SK-N-SH treated with all-trans-retinoic acid at 6 μM for 48 hours (cell line): ENCODE data around the gene SHB.

Source experiments
- ATAC-seq: fragments of 200-7000 bp; cut with Tn5 transposase; 3 replicates; pipeline ENCODE4 v1.9.1; 2020; ENCODE audit warnings: mild to moderate bottlenecking, moderate library complexity
- ARNTL ChIP-seq: fragments of 450-650 bp; formaldehyde crosslinking; IDR thresholded peaks from 2 replicates; pipeline ENCODE4 v1.5.0; 2020; ENCODE audit warnings: low read depth, mild to moderate bottlenecking, moderate library complexity, borderline replicate concordance
- BACH2 ChIP-seq: fragments of 250-450 bp; sonication (Bioruptor Pico); IDR thresholded peaks from 2 replicates; pipeline ENCODE4 v1.9.0; 2021; ENCODE audit warnings: mild to moderate bottlenecking, borderline replicate concordance
- ESRRG ChIP-seq: fragments of 250-450 bp; sonication (Bioruptor Pico); IDR thresholded peaks from 2 replicates; pipeline ENCODE4 v1.6.1; 2021; ENCODE audit warnings: mild to moderate bottlenecking
- GLIS3 ChIP-seq: fragments of 250-450 bp; sonication (Bioruptor Pico); IDR thresholded peaks from 2 replicates; pipeline ENCODE4 v1.5.0; 2020; ENCODE audit warnings: mild to moderate bottlenecking, moderate library complexity
- ISL1 ChIP-seq: fragments of 250-450 bp; sonication (Bioruptor Pico); IDR thresholded peaks from 2 replicates; pipeline ENCODE4 v2.1.2; 2022; ENCODE audit warnings: mild to moderate bottlenecking, moderate library complexity
- OSR1 ChIP-seq: fragments of 250-450 bp; sonication (Bioruptor Pico); IDR thresholded peaks from 2 replicates; pipeline ENCODE4 v1.8.0; 2022; ENCODE audit warnings: moderate library complexity, mild to moderate bottlenecking, inconsistent platforms
- PPARA ChIP-seq: fragments of 250-450 bp; sonication (Bioruptor Pico); IDR thresholded peaks from 2 replicates; pipeline ENCODE4 v1.5.0; 2020; ENCODE audit warnings: mild to moderate bottlenecking, borderline replicate concordance
- RARB ChIP-seq: fragments of 250-450 bp; sonication (Bioruptor Pico); IDR thresholded peaks from 2 replicates; pipeline ENCODE4 v1.8.0; 2021; ENCODE audit warnings: mild to moderate bottlenecking, moderate library complexity
- SNAI2 ChIP-seq: fragments of 250-450 bp; sonication (Bioruptor Pico); IDR thresholded peaks from 2 replicates; pipeline ENCODE4 v1.5.0; 2020; ENCODE audit warnings: mild to moderate bottlenecking, moderate library complexity
- TCF4 ChIP-seq: fragments of 250-450 bp; sonication (Bioruptor Pico); IDR thresholded peaks from 2 replicates; pipeline ENCODE4 v1.8.0; 2021; ENCODE audit warnings: mild to moderate bottlenecking, moderate library complexity, borderline replicate concordance
- TOX ChIP-seq: fragments of 250-450 bp; sonication (Bioruptor Pico); IDR thresholded peaks from 2 replicates; pipeline ENCODE4 v1.8.0; 2021; ENCODE audit warnings: mild to moderate bottlenecking, moderate library complexity, borderline replicate concordance
- ZC3H10 ChIP-seq: fragments of 250-450 bp; sonication (Bioruptor Pico); IDR thresholded peaks from 2 replicates; pipeline ENCODE4 v1.5.1; 2021; ENCODE audit warnings: mild to moderate bottlenecking, moderate library complexity
- ZFP3 ChIP-seq: fragments of 250-450 bp; sonication (Bioruptor Pico); IDR thresholded peaks from 2 replicates; pipeline ENCODE4 v1.5.0; 2020; ENCODE audit warnings: mild to moderate bottlenecking, moderate library complexity
- ZFP30 ChIP-seq: fragments of 450-650 bp; formaldehyde crosslinking; IDR thresholded peaks from 2 replicates; pipeline ENCODE4 v1.5.0; 2022; ENCODE audit warnings: mild to moderate bottlenecking, moderate library complexity
- ZNF565 ChIP-seq: fragments of 450-650 bp; formaldehyde crosslinking; conservative IDR thresholded peaks from 2 replicates; pipeline ENCODE4 v1.5.0; 2020; ENCODE audit warnings: low read depth, mild to moderate bottlenecking, moderate library complexity
- ZNF8 ChIP-seq: fragments of 450-650 bp; formaldehyde crosslinking; IDR thresholded peaks from 2 replicates; pipeline ENCODE4 v1.5.0; 2020; ENCODE audit warnings: mild to moderate bottlenecking, moderate library complexity
- TF ChIP-seq, protein P1 (sequence below): fragments of 250-450 bp; sonication (Bioruptor Pico); IDR thresholded peaks from 2 replicates; pipeline ENCODE4 v1.8.0; 2020; ENCODE audit warnings: mild to moderate bottlenecking, moderate library complexity, borderline replicate concordance
- TF ChIP-seq, protein P2 (sequence below): fragments of 250-450 bp; sonication (Bioruptor Pico); IDR thresholded peaks from 2 replicates; pipeline ENCODE4 v1.5.1; 2021; ENCODE audit warnings: mild to moderate bottlenecking, moderate library complexity
- TF ChIP-seq, protein P3 (sequence below): fragments of 250-450 bp; sonication (Bioruptor Pico); IDR thresholded peaks from 2 replicates; pipeline ENCODE4 v1.5.0; 2020; ENCODE audit warnings: mild to moderate bottlenecking, moderate library complexity
- TF ChIP-seq, protein P4 (sequence below): fragments of 250-450 bp; sonication (Bioruptor Pico); IDR thresholded peaks from 2 replicates; pipeline ENCODE4 v1.5.1; 2020; ENCODE audit warnings: low read depth, mild to moderate bottlenecking, moderate library complexity
- TF ChIP-seq, protein P5 (sequence below): fragments of 250-450 bp; sonication (Bioruptor Pico); IDR thresholded peaks from 2 replicates; pipeline ENCODE4 v1.8.0; 2021; ENCODE audit warnings: low read depth, mild to moderate bottlenecking, moderate library complexity, borderline replicate concordance

Gene SHB

DNA sequence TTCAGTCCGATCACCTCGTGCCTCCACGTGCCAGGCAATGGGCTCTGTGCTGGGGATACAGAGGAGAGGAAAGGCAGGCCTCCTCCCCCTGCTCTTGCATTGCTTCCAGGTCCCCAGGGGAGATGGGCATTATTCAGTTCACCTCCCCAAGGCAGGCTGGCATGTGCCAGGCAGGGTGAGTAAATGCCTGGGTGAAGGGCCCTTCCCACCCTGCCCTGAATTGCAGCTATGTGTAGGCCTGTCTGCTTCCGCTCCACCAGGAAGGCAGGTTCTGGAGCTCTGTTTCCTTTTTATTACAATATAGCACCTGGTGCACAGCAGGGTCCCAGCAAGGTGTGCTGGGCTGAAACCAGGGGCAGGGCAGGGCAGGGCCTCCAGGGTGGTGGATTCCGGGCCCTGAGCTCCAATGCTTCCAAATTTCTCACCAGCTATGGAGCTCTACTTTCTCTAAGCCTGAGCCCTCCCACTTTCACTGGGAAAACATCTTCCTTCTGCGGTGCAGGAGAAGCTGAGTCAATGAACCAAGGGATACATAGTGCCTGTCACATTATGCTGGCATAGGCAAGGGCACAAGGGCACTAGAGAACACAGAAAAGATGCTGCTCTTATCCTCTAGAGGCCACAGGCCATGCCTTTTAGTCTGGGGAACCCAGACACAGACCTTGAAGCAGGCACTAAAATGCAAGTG, 42.0 kb downstream of the SHB start:
- ATAC-seq, result no peak; the same call in 2 of the 3 replicates
- TF ChIP-seq, protein P1, sequence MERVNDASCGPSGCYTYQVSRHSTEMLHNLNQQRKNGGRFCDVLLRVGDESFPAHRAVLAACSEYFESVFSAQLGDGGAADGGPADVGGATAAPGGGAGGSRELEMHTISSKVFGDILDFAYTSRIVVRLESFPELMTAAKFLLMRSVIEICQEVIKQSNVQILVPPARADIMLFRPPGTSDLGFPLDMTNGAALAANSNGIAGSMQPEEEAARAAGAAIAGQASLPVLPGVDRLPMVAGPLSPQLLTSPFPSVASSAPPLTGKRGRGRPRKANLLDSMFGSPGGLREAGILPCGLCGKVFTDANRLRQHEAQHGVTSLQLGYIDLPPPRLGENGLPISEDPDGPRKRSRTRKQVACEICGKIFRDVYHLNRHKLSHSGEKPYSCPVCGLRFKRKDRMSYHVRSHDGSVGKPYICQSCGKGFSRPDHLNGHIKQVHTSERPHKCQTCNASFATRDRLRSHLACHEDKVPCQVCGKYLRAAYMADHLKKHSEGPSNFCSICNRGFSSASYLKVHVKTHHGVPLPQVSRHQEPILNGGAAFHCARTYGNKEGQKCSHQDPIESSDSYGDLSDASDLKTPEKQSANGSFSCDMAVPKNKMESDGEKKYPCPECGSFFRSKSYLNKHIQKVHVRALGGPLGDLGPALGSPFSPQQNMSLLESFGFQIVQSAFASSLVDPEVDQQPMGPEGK (CRISPR knock-in tag), result no peak
- TF ChIP-seq ZFP3 (no peak), ARNTL (CRISPR knock-in tag) (no peak)

DNA sequence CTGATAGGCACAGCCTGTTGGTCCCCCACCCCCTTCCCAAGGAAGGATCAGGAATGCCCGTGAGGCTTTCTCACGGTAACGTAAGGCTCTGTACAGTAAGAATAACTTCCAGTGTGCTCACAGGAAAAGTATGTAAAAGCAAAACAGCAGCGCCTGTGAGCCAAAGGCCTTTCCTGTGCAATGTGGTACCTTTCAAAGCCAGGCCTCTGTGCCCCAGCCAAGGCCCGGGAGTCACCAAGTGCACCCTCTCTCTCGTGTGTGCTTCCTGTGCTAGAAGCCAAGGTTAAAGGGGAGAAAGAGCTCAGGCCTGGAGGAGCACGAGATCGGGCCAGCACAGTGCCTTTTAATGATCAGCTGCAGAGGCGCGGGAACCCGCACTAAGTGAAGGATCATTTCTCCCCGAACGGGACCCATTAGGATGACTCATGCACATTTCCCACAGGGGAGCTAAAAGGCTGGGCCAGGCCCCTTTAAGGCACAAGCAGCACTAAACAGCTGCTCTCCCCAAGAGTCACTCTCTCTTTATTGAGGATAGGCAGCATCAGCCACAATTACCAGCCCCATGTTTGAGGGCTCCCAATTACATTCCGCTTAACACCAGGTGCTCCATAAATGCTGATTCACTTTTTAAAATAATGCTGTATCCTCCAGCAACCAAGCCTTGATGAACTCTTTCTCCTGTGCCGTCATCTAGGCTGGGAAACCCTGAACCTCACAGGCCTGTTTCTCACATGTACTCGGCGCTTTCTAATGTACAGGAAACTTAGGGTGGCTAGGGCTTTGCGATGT, 42.8 kb downstream of the SHB start:
- TF ChIP-seq ESRRG (no peak), OSR1 (CRISPR knock-in tag) (no peak), ISL1 (CRISPR knock-in tag) (peak; percentile 71), TOX (CRISPR knock-in tag) (no peak), ZC3H10 (CRISPR knock-in tag) (no peak), RARB (CRISPR knock-in tag) (no peak), TCF4 (no peak)
- TF ChIP-seq, protein P2, sequence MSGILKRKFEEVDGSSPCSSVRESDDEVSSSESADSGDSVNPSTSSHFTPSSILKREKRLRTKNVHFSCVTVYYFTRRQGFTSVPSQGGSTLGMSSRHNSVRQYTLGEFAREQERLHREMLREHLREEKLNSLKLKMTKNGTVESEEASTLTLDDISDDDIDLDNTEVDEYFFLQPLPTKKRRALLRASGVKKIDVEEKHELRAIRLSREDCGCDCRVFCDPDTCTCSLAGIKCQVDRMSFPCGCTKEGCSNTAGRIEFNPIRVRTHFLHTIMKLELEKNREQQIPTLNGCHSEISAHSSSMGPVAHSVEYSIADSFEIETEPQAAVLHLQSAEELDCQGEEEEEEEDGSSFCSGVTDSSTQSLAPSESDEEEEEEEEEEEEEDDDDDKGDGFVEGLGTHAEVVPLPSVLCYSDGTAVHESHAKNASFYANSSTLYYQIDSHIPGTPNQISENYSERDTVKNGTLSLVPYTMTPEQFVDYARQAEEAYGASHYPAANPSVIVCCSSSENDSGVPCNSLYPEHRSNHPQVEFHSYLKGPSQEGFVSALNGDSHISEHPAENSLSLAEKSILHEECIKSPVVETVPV (CRISPR knock-in tag), result 0 out of 2 replicates have a peak, but pooled peaks have one; percentile 10
- TF ChIP-seq, protein P3, sequence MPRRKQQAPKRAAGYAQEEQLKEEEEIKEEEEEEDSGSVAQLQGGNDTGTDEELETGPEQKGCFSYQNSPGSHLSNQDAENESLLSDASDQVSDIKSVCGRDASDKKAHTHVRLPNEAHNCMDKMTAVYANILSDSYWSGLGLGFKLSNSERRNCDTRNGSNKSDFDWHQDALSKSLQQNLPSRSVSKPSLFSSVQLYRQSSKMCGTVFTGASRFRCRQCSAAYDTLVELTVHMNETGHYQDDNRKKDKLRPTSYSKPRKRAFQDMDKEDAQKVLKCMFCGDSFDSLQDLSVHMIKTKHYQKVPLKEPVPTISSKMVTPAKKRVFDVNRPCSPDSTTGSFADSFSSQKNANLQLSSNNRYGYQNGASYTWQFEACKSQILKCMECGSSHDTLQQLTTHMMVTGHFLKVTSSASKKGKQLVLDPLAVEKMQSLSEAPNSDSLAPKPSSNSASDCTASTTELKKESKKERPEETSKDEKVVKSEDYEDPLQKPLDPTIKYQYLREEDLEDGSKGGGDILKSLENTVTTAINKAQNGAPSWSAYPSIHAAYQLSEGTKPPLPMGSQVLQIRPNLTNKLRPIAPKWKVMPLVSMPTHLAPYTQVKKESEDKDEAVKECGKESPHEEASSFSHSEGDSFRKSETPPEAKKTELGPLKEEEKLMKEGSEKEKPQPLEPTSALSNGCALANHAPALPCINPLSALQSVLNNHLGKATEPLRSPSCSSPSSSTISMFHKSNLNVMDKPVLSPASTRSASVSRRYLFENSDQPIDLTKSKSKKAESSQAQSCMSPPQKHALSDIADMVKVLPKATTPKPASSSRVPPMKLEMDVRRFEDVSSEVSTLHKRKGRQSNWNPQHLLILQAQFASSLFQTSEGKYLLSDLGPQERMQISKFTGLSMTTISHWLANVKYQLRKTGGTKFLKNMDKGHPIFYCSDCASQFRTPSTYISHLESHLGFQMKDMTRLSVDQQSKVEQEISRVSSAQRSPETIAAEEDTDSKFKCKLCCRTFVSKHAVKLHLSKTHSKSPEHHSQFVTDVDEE (CRISPR knock-in tag), result no peak
- TF ChIP-seq, protein P4, sequence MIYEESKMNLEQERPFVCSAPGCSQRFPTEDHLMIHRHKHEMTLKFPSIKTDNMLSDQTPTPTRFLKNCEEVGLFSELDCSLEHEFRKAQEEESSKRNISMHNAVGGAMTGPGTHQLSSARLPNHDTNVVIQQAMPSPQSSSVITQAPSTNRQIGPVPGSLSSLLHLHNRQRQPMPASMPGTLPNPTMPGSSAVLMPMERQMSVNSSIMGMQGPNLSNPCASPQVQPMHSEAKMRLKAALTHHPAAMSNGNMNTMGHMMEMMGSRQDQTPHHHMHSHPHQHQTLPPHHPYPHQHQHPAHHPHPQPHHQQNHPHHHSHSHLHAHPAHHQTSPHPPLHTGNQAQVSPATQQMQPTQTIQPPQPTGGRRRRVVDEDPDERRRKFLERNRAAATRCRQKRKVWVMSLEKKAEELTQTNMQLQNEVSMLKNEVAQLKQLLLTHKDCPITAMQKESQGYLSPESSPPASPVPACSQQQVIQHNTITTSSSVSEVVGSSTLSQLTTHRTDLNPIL (CRISPR knock-in tag), result no peak; the same call in 1 of the 2 replicates

DNA sequence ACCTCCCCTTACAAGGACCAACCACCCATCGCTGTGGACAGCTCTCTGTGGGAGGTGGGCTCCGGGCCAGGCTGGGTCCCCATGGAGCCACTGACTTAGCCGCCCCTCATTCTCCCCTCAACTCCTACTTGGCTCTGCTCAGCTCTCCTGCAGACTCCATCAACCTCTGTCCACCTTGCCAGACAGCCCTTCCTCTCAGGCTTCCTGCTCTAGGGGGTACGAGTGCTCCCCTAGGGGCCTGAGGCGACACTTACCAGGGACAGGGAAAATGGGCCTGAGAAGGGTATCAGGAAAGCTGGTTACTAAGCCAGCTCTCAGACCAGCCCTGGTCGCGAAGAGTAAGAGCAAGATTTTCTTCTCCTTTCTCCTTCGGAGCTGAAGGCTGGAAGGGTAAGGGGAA, 43.9 kb downstream of the SHB start:
- ATAC-seq, result no peak
- TF ChIP-seq GLIS3 (CRISPR knock-in tag), result no peak
- TF ChIP-seq ZC3H10 (CRISPR knock-in tag), result no peak
- TF ChIP-seq PPARA, result no peak
- TF ChIP-seq, protein P5, sequence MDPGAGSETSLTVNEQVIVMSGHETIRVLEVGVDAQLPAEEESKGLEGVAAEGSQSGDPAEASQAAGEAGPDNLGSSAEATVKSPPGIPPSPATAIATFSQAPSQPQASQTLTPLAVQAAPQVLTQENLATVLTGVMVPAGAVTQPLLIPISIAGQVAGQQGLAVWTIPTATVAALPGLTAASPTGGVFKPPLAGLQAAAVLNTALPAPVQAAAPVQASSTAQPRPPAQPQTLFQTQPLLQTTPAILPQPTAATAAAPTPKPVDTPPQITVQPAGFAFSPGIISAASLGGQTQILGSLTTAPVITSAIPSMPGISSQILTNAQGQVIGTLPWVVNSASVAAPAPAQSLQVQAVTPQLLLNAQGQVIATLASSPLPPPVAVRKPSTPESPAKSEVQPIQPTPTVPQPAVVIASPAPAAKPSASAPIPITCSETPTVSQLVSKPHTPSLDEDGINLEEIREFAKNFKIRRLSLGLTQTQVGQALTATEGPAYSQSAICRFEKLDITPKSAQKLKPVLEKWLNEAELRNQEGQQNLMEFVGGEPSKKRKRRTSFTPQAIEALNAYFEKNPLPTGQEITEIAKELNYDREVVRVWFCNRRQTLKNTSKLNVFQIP (CRISPR knock-in tag), result no peak
- no peak for TF ChIP-seq BACH2 (CRISPR knock-in tag)
- no peak for TF ChIP-seq ZFP30 (CRISPR knock-in tag)
- no peak for TF ChIP-seq SNAI2 (CRISPR knock-in tag)
- no peak for TF ChIP-seq TOX (CRISPR knock-in tag)
- TF ChIP-seq, protein P1 (CRISPR knock-in tag), result no peak
- TF ChIP-seq, protein P3 (CRISPR knock-in tag), result no peak
- no peak for TF ChIP-seq ZFP3
- TF ChIP-seq RARB (CRISPR knock-in tag), result no peak
- TF ChIP-seq ZNF8 (CRISPR knock-in tag), result no peak
- no peak for TF ChIP-seq ZNF565 (CRISPR knock-in tag)

More for the DNA sequence above, 42.8 kb downstream of the SHB start:
- ATAC-seq, result peak; percentile 88
